Neural crest cell (in vitro differentiated cells): ENCODE data around the gene SLC66A3. TPM values are rescaled to one million over a fixed set of nuclear protein-coding genes. Genes with fewer than 3 reads are reported as not detected.

ENCODE experiments used
- DNase-seq: peaks from one replicate; pipeline ENCODE4 v3.0.0; 2021; ENCODE audit warnings: low read depth, mixed read lengths, low spot score
- H3K27ac Mint-ChIP-seq: one replicate; pipeline ENCODE4 v1.8.0; 2021; ENCODE audit warnings: mild to moderate bottlenecking, mixed read lengths; ENCODE audit not compliant: unreplicated experiment
- H3K27me3 Mint-ChIP-seq: 2 replicates; pipeline ENCODE4 v1.8.0; 2021; ENCODE audit warnings: low read depth, mild to moderate bottlenecking, mixed read lengths
- H3K36me3 Mint-ChIP-seq: 2 replicates; pipeline ENCODE4 v1.8.0; 2021; ENCODE audit warnings: low read depth, mild to moderate bottlenecking, mixed read lengths
- H3K4me1 Mint-ChIP-seq: 2 replicates; pipeline ENCODE4 v1.8.0; 2021; ENCODE audit warnings: mixed read lengths
- H3K4me3 Mint-ChIP-seq: one replicate; pipeline ENCODE4 v1.8.0; 2021; ENCODE audit warnings: mild to moderate bottlenecking, mixed read lengths
- H3K9me3 Mint-ChIP-seq: 2 replicates; pipeline ENCODE4 v1.8.0; 2021; ENCODE audit warnings: mixed read lengths
- CTCF ChIP-seq: fragments of 200-600 bp; sonication (generic); conservative IDR thresholded peaks from 2 replicates; pipeline ENCODE4 v1.5.0; 2021; ENCODE audit warnings: antibody characterized with exemption, mild to moderate bottlenecking
- total RNA-seq: library from RNA; stranded (reverse); gene quantifications from 2 replicates; pipeline ENCODE4 v1.2.1, GENCODE V29; 2021

The SLC66A3 gene
- total RNA-seq, 1 donor from 2014 or later, result 5.1 TPM

DNA sequence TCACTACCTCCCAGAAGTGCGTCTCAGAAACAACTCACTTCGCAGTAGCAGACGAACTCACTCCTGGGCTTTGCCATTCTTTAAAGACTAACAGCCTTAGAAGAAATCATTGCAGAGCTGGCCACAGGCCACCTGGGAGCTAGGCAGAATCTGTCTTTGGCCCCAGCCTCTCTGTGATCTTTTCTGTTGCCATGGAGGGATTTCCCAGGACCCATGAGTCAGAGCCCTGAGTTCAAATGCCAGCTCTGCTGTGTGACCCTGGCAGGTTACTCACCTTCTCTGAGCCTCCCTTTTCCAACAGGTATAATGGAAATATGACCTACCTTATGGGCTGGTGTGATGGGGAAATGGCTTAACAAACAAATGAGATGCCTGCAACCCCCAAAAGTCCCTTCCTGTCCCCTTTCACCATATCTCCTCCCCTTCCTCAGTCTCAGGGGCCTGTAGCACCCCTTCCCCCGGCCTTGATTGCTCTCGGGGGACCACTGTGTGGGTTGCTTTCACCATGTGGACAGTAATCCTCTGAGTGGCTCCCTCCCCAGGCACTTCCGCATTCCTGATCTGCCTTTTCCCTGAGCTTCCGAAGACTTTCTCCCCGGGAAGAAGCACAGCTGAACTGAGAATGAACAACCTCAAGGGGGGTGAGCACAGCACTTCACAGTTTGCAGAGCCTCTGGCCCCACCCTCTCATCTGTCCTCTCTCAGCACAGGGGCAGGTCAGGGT, 34.0 kb upstream of the SLC66A3 start:
- Mint-ChIP-seq H3K27ac (no peak overlapping the region), H3K36me3 (no peaks in the 10 kb centered on the region), H3K4me1 (no peaks in the 10 kb centered on the region), H3K4me3 (no peak overlapping the region), H3K9me3 (no peaks in the 10 kb centered on the region), H3K27me3 (peaks cover 5% of the 10 kb centered on the region)
- DNase-seq, result no peak
- TF ChIP-seq CTCF, result no peak

DNA sequence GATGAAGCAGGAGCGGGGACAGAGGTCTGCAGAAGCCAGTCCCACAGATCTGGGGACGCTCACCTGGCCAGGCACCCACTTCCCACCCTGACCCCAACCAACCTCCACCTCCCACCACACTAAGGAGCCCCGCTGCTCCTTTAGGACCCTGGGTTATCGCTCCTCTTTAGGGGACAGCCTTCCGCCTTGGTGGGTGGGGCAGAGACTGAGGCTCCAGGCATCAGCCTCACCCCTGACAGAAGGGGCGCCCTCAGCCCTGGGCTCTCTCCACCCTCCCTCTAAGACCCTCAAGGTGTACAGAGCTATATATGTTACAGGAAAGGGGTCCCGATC, 33.5 kb upstream of the SLC66A3 start:
- no peaks in the 10 kb centered on the region for H3K9me3 Mint-ChIP-seq
- no peaks in the 10 kb centered on the region for H3K36me3 Mint-ChIP-seq
- H3K4me1 Mint-ChIP-seq, result no peaks in the 10 kb centered on the region
- no peak overlapping the region for H3K4me3 Mint-ChIP-seq
- no peak overlapping the region for H3K27ac Mint-ChIP-seq
- TF ChIP-seq CTCF, result no peak
- no peak for DNase-seq
- peaks cover 5% of the 10 kb centered on the region for H3K27me3 Mint-ChIP-seq

DNA sequence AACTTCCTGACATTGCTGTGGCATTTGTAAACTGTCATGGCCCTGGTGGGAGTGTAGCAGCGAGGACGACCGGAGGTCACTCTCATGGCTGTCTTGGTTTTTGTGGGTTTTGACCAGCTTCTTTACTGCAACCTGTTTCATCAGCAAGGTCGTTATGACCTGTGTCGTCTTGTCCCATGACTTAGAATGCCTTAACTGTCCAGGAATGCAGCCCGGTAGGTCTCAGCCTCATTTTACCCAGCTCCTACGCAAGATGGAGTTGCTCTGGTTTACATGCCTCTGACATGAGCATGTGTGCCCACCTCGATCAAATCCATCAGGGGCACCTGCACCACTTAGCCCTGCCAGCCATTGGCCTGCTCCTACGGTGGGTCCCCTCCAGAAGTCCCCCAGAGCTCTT, 32.9 kb upstream of the SLC66A3 start:
- no peaks in the 10 kb centered on the region for H3K36me3 Mint-ChIP-seq
- H3K27ac Mint-ChIP-seq, result no peak overlapping the region
- TF ChIP-seq CTCF, result no peak
- H3K27me3 Mint-ChIP-seq, result peaks cover 5% of the 10 kb centered on the region
- H3K9me3 Mint-ChIP-seq, result no peaks in the 10 kb centered on the region
- DNase-seq, result no peak
- H3K4me3 Mint-ChIP-seq, result no peak overlapping the region
- H3K4me1 Mint-ChIP-seq, result no peaks in the 10 kb centered on the region

DNA sequence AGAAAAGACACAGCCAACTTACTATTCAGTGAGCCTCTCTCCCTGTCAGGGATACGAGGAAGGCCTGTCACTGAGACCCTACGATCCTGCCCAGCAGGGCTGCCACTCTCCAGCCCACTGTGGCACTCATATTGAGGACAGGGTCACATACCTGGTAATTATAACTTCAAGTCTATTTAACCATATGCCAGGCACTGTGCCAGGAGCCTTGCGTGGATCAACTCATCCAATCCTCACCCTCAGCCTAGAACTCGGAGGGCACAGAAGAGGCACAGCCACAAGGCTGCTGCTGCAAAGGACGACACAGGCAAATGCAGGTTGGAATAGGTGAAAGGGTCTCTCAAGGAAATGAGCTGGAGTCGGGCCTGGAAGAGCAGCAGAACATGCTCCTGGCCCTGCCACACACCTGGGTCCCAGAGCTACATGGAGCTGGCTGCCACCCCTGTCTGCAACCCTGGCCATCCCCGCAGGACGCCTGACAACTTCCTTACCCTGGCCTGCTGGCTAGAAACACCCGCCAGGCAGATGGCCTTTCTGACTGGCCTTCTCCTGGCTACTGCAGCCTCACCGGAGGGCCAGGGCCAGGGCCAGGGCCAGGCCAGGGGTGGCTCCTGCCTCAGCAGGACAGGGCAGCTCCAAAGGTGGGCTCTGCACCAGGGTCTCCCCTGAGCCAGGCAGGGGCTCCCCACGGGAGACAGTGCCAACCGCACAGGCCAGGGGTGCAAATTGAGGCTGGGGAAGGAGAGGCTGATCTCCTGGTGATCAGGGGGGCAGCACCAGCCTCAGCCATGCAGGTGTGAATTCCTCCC, 32.1 kb upstream of the SLC66A3 start:
- Mint-ChIP-seq H3K36me3 (no peaks in the 10 kb centered on the region), H3K27ac (no peak overlapping the region), H3K4me1 (no peaks in the 10 kb centered on the region), H3K4me3 (no peak overlapping the region), H3K9me3 (no peaks in the 10 kb centered on the region), H3K27me3 (peaks cover 5% of the 10 kb centered on the region)
- no peak for TF ChIP-seq CTCF
- DNase-seq, result no peak

GRCh38 chr2:11123856-11124759, 31.2 kb upstream of the SLC66A3 start:
- peak; percentile 90 for TF ChIP-seq CTCF
- DNase-seq, result peak; percentile 83
- H3K27me3 Mint-ChIP-seq, result peaks cover 5% of the 10 kb centered on the region
- no peaks in the 10 kb centered on the region for H3K36me3 Mint-ChIP-seq
- no peaks in the 10 kb centered on the region for H3K4me1 Mint-ChIP-seq
- H3K4me3 Mint-ChIP-seq, result no peak overlapping the region
- H3K9me3 Mint-ChIP-seq, result no peaks in the 10 kb centered on the region
- H3K27ac Mint-ChIP-seq, result no peak overlapping the region
